Epithelial cell of prostate (primary cell): ENCODE results near the gene MALRD1.

Source experiments
- DNase-seq: peaks from one replicate; pipeline ENCODE4 v3.0.0-alpha.2; 2011; ENCODE audit warnings: low read depth, low spot score
- H3K27ac ChIP-seq: fragments of 450-650 bp; 2 replicates; pipeline ENCODE4 v1.5.1; 2017; ENCODE audit warnings: mild to moderate bottlenecking

The MALRD1 gene

DNA sequence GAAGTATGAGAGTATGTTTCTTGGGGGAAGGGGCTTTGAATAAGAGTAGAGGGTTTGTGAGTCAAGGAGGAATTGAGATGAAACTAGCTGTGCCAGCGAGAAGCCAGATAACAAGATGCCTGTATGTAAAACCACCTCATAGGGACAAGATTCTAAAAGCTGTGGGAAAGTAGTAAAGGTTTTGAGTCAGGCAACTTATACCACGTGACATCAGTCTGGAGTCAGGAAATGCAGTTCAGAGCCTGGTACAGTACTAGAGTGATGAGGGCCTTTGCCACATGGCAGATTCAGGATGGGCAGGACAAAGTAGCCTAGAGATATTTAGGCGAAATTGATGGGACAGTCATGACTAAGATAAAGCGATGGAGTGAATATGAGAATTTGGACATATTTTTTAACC lies 627.5 kb downstream of the MALRD1 start:
- no peak for DNase-seq
- H3K27ac ChIP-seq, result no peak overlapping the region

GRCh38 chr10:19683356-19683755 lies 634.8 kb downstream of the MALRD1 start:
- no peak overlapping the region for H3K27ac ChIP-seq
- no peak for DNase-seq

- H3K27ac ChIP-seq, result no peak overlapping the region
- no peak for DNase-seq
Measured at GRCh38 chr10:19683960-19684359, 635.4 kb downstream of the MALRD1 start.

GRCh38 chr10:19688344-19688743 lies 639.7 kb downstream of the MALRD1 start:
- H3K27ac ChIP-seq, result no peak overlapping the region
- DNase-seq, result no peak

GRCh38 chr10:19689231-19689630 lies 640.6 kb downstream of the MALRD1 start:
- DNase-seq, result no peak
- no peak overlapping the region for H3K27ac ChIP-seq

- no peak for DNase-seq
- H3K27ac ChIP-seq, result no peak overlapping the region
Measured at GRCh38 chr10:19699299-19699698, 650.7 kb downstream of the MALRD1 start.

DNA sequence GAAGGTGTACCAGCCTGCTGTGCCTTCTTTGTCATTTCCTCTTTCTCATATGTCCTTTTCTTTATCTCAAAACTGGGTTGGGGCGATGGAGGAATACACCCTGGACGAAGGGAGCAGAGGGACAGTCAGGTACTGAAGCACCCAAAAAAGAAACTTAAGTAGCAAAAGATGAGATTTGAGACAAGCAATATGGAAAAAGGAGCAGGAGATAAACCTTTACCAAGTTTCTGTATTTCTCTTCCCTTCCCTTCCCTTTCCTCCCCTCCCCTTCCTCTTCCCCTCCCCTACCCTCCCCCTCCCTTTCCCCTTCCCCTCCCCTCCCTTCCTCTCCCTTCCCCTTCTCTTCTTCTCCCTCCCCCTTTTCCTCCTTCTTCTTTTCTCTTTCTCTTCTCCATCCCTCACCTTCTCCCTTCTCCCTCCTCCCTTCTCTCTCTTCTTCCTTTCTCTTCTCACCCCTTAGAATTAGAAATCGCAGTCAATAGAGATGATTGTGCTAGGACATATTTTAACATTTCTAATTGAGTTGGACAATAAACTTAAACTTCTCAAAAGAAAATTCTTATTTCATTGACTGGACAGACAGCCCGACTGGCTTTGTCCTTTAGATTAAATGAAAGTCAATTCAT lies 652.9 kb downstream of the MALRD1 start:
- no peak overlapping the region for H3K27ac ChIP-seq
- DNase-seq, result no peak

DNA sequence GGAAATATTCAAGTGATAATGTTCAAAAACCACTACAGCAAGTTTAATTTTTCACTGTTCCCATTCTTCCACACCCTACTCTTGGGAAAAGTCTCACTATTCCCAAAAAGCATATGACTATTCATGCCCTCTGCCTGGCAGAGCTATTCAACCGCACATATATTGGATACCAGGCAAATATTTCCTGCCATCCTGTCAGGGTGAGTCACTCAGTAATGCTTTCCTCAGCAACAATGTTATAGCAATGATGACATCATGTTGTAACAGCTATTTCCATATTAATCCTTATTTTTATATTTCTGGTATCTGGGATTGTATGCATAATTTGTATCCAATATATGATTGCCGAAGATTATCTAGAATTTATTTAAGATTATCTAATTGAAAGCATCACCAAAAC lies 653.6 kb downstream of the MALRD1 start:
- no peak overlapping the region for H3K27ac ChIP-seq
- peak; percentile 22 for DNase-seq

DNA sequence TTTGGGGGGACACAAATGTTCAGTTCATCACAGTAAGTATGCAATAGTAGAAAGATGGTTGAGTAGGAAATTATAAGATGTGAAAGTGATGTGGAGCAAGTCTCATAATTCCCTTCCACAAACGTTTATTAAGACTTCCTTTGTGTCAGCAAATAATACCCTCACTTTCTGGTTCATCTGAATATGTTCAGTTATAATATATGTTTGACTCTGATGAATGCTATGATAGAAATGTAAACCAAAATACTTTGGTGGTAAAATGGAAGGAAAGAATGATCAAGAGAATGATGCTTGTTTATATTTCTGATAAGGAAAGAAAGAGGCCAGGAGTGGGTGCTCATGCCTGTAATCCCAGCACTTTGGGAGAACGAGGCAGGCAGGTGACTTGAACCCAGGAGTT lies 655.9 kb downstream of the MALRD1 start:
- no peak overlapping the region for H3K27ac ChIP-seq
- no peak for DNase-seq

DNA sequence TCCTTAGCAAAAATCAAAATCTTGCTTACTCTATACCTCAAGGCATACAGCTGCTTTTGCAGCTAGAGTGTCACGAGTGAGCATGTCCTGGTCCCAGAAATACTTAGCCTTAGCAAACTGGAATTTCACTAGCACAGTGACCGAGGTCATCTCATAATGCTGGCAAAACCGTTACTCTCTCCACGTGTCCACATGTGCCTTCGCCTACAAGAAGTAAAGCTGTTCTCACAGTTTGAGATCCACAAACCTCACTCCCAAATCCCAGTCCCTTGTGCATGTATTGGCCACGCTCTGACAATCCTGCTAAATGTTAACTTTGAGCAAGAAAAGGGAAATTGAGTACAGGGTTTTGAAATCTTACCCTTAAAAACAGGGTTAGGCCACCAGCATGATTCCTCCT lies 656.6 kb downstream of the MALRD1 start:
- no peak for DNase-seq
- no peak overlapping the region for H3K27ac ChIP-seq

DNA sequence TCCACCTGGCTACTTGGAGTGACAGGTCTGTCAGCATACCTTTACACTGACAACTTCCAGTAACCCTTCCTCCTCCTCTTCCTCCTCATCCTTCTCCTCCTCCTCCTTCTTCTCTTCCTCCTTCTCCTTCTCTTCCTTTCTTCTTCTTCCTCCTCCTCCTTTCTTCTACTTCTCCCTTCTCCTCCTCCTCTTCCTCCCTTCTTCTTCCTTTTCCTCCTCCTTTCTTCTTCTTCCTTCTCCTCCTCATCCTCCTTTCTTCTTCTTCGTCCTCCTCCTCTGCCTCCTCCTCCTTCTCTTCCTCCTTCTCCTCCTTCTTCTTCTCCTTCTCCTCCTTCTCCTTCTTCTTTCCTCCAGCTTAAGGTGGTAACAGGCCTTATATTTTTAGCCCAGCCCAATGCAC lies 658.3 kb downstream of the MALRD1 start:
- DNase-seq, result no peak

GRCh38 chr10:19707376-19707775 lies 658.8 kb downstream of the MALRD1 start:
- peak overlapping the region; percentile 59 for H3K27ac ChIP-seq
- peak; percentile 69 for DNase-seq

More for the DNA sequence above, 658.3 kb downstream of the MALRD1 start:
- H3K27ac ChIP-seq, result peak overlapping the region; percentile 59

DNA sequence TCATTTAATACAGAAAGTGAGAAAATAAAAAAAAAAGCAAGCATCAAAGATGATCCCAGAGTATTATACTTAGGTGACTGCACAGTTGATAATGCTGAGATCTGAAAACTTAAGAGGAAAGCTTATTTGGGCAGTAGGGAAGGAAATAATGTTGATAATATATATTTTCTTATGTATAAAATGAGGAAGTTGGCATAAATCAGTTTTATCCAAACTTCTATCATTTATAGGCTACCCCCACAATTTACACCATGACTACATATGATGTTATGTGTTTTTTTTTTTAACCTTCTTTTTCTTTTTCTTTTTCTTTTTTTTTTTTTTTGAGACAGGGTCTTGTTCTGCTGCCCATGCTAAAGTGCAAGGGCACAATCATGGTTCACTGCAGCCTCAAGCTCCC lies 659.4 kb downstream of the MALRD1 start:
- no peak overlapping the region for H3K27ac ChIP-seq
- no peak for DNase-seq

- H3K27ac ChIP-seq, result no peak overlapping the region
- no peak for DNase-seq
Measured at GRCh38 chr10:19710600-19710999, 662.0 kb downstream of the MALRD1 start.

DNA sequence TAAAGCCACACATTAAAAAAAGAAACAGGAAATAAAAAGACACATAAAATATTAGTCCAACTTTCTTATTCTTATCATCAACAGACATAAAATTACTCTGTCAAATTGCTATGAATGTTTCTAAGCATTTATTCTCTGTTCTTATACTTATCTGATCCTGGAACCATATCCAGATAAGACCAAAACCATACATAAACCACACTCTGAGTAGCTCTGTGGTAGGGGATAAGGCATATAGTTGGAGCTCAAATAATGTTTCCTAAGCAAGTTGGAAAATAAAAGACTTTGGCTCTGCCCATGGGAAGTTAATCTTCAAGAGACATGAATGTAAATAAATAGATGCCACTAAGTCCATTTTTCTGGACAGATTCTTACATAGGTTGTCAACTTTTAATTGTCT lies 664.6 kb downstream of the MALRD1 start:
- no peak for DNase-seq

DNA sequence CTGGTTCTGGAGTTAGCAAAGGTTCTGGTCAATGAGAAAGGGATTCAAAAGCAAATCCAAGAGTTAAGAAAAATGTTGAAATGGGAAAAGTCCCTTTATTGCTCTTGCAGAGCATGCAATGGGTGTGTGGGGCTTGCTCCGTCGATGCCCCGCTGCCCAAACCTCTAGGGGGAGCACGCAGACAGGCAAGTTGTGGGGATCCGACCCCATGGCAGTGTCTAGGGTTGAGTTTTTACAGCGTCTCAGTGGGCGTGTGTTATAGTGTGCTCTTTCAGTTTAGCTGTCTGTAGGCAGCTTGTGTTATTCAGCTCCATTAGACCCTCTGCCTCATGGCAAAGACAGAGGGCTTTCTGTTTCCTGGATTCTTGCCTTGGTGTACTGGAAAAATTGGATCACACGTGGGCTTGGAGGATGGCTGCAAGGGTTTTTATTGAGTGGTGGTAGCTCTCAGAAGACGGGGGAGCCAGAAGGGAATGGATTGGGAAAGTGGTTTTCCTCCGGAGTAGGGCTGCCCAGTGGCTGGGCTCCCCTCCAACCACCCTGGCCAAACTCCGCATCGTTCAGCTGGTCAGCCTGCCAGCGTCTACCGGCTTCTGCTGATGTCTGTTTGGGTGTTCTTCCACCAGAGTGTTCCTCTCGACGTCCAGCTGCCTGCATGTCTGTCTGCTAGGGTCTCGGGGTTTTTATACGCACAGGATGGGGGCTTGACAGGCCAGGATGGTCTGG lies 665.4 kb downstream of the MALRD1 start:
- DNase-seq, result no peak
- no peak overlapping the region for H3K27ac ChIP-seq

More for the DNA sequence above, 664.6 kb downstream of the MALRD1 start:
- H3K27ac ChIP-seq, result no peak overlapping the region

- DNase-seq, result no peak
- H3K27ac ChIP-seq, result no peak overlapping the region
Measured at GRCh38 chr10:19719284-19719683, 670.7 kb downstream of the MALRD1 start.

DNA sequence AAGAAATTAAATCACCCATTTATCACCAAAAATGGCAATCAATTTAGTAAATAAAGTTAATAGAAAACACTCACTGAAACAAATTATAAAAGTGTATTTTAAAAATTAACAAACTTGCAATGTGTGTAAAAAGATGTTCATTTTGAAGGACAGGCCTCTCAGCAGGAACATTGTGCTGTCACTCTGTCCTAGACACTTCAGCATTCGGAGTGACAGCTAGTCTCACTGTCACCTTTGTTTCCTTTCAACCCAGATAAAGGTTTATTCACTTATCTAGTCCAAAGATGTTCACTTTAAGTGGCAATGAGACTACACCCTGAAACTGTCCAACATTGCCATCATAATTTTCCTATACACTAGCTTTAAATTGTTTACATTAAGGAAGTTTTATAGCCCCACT lies 675.7 kb downstream of the MALRD1 start:
- DNase-seq, result no peak
- no peak overlapping the region for H3K27ac ChIP-seq

DNA sequence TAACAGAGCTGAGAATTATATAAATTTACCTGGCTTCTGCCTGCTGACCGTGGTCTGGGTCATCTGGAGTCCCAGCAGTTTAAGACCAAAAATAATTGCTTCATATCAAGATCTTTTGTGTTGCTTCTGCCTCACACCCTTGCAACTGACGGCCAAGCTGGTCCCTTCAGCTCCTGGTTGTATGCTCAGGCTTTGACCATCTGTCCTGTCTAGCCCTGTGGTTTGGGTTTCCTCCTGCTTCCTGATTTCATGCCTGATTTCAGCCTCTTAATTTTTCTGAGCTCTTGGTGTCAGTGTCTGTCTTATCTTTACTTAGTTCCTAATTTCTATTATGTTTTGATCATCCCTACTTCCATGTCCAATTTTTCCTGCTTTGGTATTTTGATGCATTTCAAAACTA lies 679.8 kb downstream of the MALRD1 start:
- no peak overlapping the region for H3K27ac ChIP-seq
- DNase-seq, result no peak

GRCh38 chr10:19728964-19729363 lies 680.4 kb downstream of the MALRD1 start:
- DNase-seq, result no peak
- H3K27ac ChIP-seq, result no peak overlapping the region

GRCh38 chr10:19730167-19730906 lies 681.7 kb downstream of the MALRD1 start:
- no peak overlapping the region for H3K27ac ChIP-seq

DNA sequence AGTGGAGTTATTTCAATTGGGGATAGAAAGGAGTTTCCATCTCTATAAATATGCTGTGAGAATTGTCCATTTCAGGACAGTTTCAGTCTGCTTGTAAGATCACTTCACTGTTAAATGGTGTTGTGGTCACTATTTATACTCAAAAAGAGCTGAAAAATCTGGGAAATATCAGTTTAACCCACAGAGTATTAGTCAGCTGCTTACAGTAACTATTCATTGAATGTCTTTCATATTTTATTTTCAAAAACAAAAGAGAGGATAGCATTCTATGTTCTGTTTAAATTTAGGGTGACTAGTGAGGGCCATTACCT lies 682.3 kb downstream of the MALRD1 start:
- DNase-seq, result no peak
- H3K27ac ChIP-seq, result no peak overlapping the region

More at GRCh38 chr10:19730167-19730906, 681.7 kb downstream of the MALRD1 start:
- no peak for DNase-seq
